ENCODE data around the gene ACTA1. TPM values are rescaled to one million over a fixed set of nuclear protein-coding genes. Genes with fewer than 3 reads are reported as not detected.
"Not testable (repeated sequence)": the region's sequence is repeated elsewhere in the genome, so short reads cannot be mapped to it uniquely, and the experiment has no call there.

ACTA1 gene
- total and polyA plus RNA-seq, 4 donors = 0.06 to 0.33 (median 0.08) TPM; not detected in 1

GRCh38 chr1:229479660-229480399, 45.9 kb upstream of the ACTA1 start (continued):
- TF ChIP-seq CTCF (IDR thresholded peaks at IDR 0.05; ENCODE audit: low read depth, low read length, missing input control) (no peak), ATF3 (IDR thresholded peaks at IDR 0.05) (no peak)

- H3K27ac ChIP-seq (ENCODE audit: low read depth in 1 of 2, low read length in 2 of 2) = no peak overlapping the region
- H3K4me1 ChIP-seq (ENCODE audit: control insufficient read depth in 4 of 4, insufficient read depth in 4 of 4, low read length in 3 of 4) = no peaks in the 10 kb centered on the region
- no peak overlapping the region for H3K9ac ChIP-seq (ENCODE audit: low read depth in 1 of 2, low read length in 2 of 2)
- H3K27me3 ChIP-seq (ENCODE audit: control insufficient read depth in 4 of 4, insufficient read depth in 4 of 4, low read length in 3 of 4) = no peaks in the 10 kb centered on the region
- peaks cover 9 to 46% (median 27%) of the 10 kb centered on the region in 4 donors for H3K36me3 ChIP-seq (ENCODE audit: control insufficient read depth in 4 of 4, insufficient read depth in 3 of 4, low read depth in 1 of 4, low read length in 3 of 4)
- 90% methylated on average over 1 of the region's 1 CpG for WGBS
- no peak overlapping the region for H3K4me3 ChIP-seq (ENCODE audit: low read depth in 1 of 3, low read length in 3 of 3)
- DNase-seq (ENCODE audit: low spot score) = no peak
- TF ChIP-seq REST (IDR thresholded peaks at IDR 0.05) = no peak
- TF ChIP-seq HNF4G (IDR thresholded peaks at IDR 0.05) = no peak
- TF ChIP-seq MAX (IDR thresholded peaks at IDR 0.05) = no peak
- no peak for TF ChIP-seq EGR1 (IDR thresholded peaks at IDR 0.05; ENCODE audit: low read depth in 2 of 2)
- TF ChIP-seq HNF4A (conservative IDR thresholded peaks at IDR 0.05) = no peak
- no peak for TF ChIP-seq FOXA2 (IDR thresholded peaks at IDR 0.05)
- no peak for TF ChIP-seq YY1 (IDR thresholded peaks at IDR 0.05)
- no peaks in the 10 kb centered on the region for H3K9me3 ChIP-seq (ENCODE audit: control insufficient read depth in 4 of 4, low read length in 3 of 4)
These were observed 45.0 kb upstream of the ACTA1 start for GRCh38 chr1:229478852-229479251.

- H3K9me3 ChIP-seq (ENCODE audit: control insufficient read depth in 4 of 4, low read length in 3 of 4); H3K27me3 ChIP-seq (ENCODE audit: control insufficient read depth in 4 of 4, insufficient read depth in 4 of 4, low read length in 3 of 4); H3K4me1 ChIP-seq (ENCODE audit: control insufficient read depth in 4 of 4, insufficient read depth in 4 of 4, low read length in 3 of 4); H3K4me3 ChIP-seq (ENCODE audit: low read depth in 1 of 3, low read length in 3 of 3); H3K9ac ChIP-seq (ENCODE audit: low read depth in 1 of 2, low read length in 2 of 2); DNase-seq (ENCODE audit: low spot score); H3K27ac ChIP-seq (ENCODE audit: low read depth in 1 of 2, low read length in 2 of 2): not testable (repeated sequence)
- 97% methylated on average over 13 of the region's 13 CpGs for WGBS
- peaks cover 5 to 42% (median 26%) of the 10 kb centered on the region in 4 donors for H3K36me3 ChIP-seq (ENCODE audit: control insufficient read depth in 4 of 4, insufficient read depth in 3 of 4, low read depth in 1 of 4, low read length in 3 of 4)
These were observed 42.0 kb upstream of the ACTA1 start for GRCh38 chr1:229475859-229476258.
